WTC11 (cell line): ENCODE results near the gene GFOD1. TPM values are rescaled to one million over a fixed set of nuclear protein-coding genes. Genes with fewer than 3 reads are reported as not detected.

Source experiments
- ATAC-seq: fragments of 200-7000 bp; cut with Tn5 transposase; 2 replicates; pipeline ENCODE4 v1.10.0; 2021; ENCODE audit warnings: mild to moderate bottlenecking, moderate library complexity
- CTCF ChIA-PET: fragments of 300-600 bp; sonication (Branson Sonifier 250); formaldehyde crosslinking; loops from one replicate; lab custom pipeline; 2021; ENCODE audit warnings: antibody characterized with exemption; lab: Charles Lee
- POLR2A ChIA-PET: fragments of 350-600 bp; sonication (Branson Sonifier 250); formaldehyde crosslinking; loops from one replicate; lab custom pipeline; 2021; ENCODE audit warnings: antibody characterized with exemption; lab: Charles Lee
- DNase-seq: peaks from one replicate; pipeline ENCODE4 v3.0.0; 2021; ENCODE audit warnings: low spot score
- H3K27ac Mint-ChIP-seq: 2 replicates; pipeline ENCODE4 v1.8.0; 2021; ENCODE audit warnings: mixed read lengths
- H3K27me3 Mint-ChIP-seq: 2 replicates; pipeline ENCODE4 v1.8.0; 2021; ENCODE audit warnings: low read depth, mild to moderate bottlenecking, moderate library complexity, mixed read lengths
- H3K36me3 Mint-ChIP-seq: 2 replicates; pipeline ENCODE4 v1.8.0; 2021; ENCODE audit warnings: mixed read lengths
- H3K4me1 Mint-ChIP-seq: 2 replicates; pipeline ENCODE4 v1.8.0; 2022; ENCODE audit warnings: mixed read lengths
- H3K4me3 Mint-ChIP-seq: 2 replicates; pipeline ENCODE4 v1.8.0; 2021; ENCODE audit warnings: mild to moderate bottlenecking, moderate library complexity, mixed read lengths
- H3K9me3 Mint-ChIP-seq: 2 replicates; pipeline ENCODE4 v1.8.0; 2021; ENCODE audit warnings: mixed read lengths
- ARID4B ChIP-seq: sonication (generic); formaldehyde crosslinking; IDR thresholded peaks from 2 replicates; pipeline ENCODE4 v1.8.0; 2023; ENCODE audit warnings: missing genetic modification reagents, mild to moderate bottlenecking, borderline replicate concordance
- ATF2 ChIP-seq: sonication (generic); formaldehyde crosslinking; IDR thresholded peaks from 2 replicates; pipeline ENCODE4 v1.8.1; 2022; ENCODE audit warnings: low read depth, missing genetic modification reagents, borderline replicate concordance
- CREB1 ChIP-seq: sonication (generic); formaldehyde crosslinking; IDR thresholded peaks from 2 replicates; pipeline ENCODE4 v1.8.0; 2023; ENCODE audit warnings: mild to moderate bottlenecking, missing genetic modification reagents
- ETV6 ChIP-seq: sonication (generic); formaldehyde crosslinking; IDR thresholded peaks from 2 replicates; pipeline ENCODE4 v1.8.1; 2022; ENCODE audit warnings: mild to moderate bottlenecking, missing genetic modification reagents
- FOXP1 ChIP-seq: sonication (generic); formaldehyde crosslinking; IDR thresholded peaks from 2 replicates; pipeline ENCODE4 v1.8.0; 2022; ENCODE audit warnings: missing genetic modification reagents, mild to moderate bottlenecking, moderate library complexity, borderline replicate concordance
- HMGA2 ChIP-seq: fragments of 250-450 bp; sonication (Bioruptor Pico); IDR thresholded peaks from 2 replicates; pipeline ENCODE4 v1.4.0; 2021; ENCODE audit warnings: mild to moderate bottlenecking, moderate library complexity
- NFYB ChIP-seq: sonication (generic); formaldehyde crosslinking; conservative IDR thresholded peaks from 2 replicates; pipeline ENCODE4 v1.8.0; 2022; ENCODE audit warnings: low read depth, missing genetic modification reagents
- SOX15 ChIP-seq: fragments of 250-450 bp; sonication (Bioruptor Pico); IDR thresholded peaks from 2 replicates; pipeline ENCODE4 v1.9.0; 2021; ENCODE audit warnings: mild to moderate bottlenecking
- TP53 ChIP-seq: sonication (generic); formaldehyde crosslinking; IDR thresholded peaks from 2 replicates; pipeline ENCODE4 v1.8.1; 2023; ENCODE audit warnings: mild to moderate bottlenecking, missing genetic modification reagents
- ZNF121 ChIP-seq: sonication (generic); formaldehyde crosslinking; IDR thresholded peaks from 2 replicates; pipeline ENCODE4 v1.8.0; 2023; ENCODE audit warnings: missing genetic modification reagents
- ZNF281 ChIP-seq: sonication (generic); formaldehyde crosslinking; IDR thresholded peaks from 2 replicates; pipeline ENCODE4 v1.8.0; 2023; ENCODE audit warnings: mild to moderate bottlenecking, missing genetic modification reagents
- ZNF423 ChIP-seq: fragments of 250-450 bp; sonication (Bioruptor Pico); IDR thresholded peaks from 2 replicates; pipeline ENCODE4 v2.1.2; 2022; ENCODE audit warnings: mild to moderate bottlenecking, moderate library complexity
- ZNF425 ChIP-seq: fragments of 250-450 bp; sonication (Bioruptor Pico); conservative IDR thresholded peaks from 2 replicates; pipeline ENCODE4 v1.9.0; 2021; ENCODE audit warnings: mild to moderate bottlenecking
- ZNF512 ChIP-seq: sonication (generic); formaldehyde crosslinking; IDR thresholded peaks from 2 replicates; pipeline ENCODE4 v1.8.1; 2022; ENCODE audit warnings: missing genetic modification reagents, borderline replicate concordance
- total RNA-seq: library from RNA; stranded (reverse); gene quantifications from 3 replicates; pipeline ENCODE4 v1.2.3, GENCODE V29; 2021
- TF ChIP-seq, protein P1 (sequence below): fragments of 250-450 bp; sonication (Bioruptor Pico); IDR thresholded peaks from 2 replicates; pipeline ENCODE4 v1.9.0; 2021; ENCODE audit warnings: mild to moderate bottlenecking

GFOD1 gene
- total RNA-seq, 1 experiment from 2014 or later = 8.5 TPM

DNA sequence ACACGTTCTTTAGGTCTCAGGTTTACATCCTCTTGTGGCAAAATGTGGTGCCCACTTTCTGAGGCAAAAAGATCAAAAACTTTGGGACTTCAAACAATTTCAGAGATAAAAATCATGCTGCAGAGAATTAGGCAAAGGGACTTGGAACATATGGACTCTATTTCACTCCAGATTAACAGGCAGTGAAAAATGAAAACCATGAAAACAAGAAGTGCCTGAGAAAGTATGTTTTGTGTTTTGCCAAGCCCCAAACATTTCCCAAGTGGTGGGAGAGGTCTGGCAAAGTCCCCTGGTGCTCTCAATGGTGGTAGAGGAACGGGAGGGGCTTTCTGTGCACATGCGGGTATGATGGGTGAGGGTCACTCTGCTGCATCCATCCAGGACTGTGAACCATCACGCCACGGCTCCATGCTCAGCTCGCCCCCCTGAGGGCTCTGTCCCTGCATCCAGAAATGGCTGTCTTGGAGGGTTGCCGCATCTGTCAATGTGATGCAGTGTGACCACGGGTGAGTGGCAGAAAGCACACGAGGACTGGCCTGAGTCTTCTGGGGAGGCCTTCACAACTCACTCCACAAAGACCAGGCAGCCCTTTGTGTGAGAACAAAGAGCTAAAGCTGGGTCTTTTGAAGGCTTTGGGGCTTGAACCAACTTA, 115.9 kb downstream of the GFOD1 start (continued):
- TF ChIP-seq NFYB (CRISPR knock-in tag) (no peak), ARID4B (CRISPR knock-in tag) (no peak), ZNF121 (CRISPR knock-in tag) (no peak), CREB1 (CRISPR knock-in tag) (no peak)
- TF ChIP-seq, all 79 proteins: peak for 0

DNA sequence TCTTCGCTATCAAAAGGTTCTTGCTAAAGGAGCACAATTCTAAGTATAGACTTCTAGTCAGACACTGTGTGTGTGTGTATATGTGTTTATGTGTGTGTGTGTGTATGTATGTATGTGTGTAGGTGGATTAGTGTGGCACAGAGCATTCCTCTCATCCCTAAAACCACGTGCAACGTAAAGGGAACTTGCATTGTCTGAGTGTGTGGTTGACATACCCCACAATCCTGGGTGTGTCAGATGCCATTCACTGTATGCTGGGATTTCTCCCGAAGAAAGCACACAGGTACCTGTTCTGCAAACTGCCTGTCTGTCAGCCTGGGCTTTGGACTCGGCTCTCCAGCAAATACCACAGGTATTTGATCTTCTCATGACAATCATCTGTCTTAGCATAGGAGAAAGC, 116.8 kb downstream of the GFOD1 start:
- no peak for TF ChIP-seq ATF2 (CRISPR knock-in tag)
- no peak for TF ChIP-seq FOXP1 (CRISPR knock-in tag)
- TF ChIP-seq, protein P1, sequence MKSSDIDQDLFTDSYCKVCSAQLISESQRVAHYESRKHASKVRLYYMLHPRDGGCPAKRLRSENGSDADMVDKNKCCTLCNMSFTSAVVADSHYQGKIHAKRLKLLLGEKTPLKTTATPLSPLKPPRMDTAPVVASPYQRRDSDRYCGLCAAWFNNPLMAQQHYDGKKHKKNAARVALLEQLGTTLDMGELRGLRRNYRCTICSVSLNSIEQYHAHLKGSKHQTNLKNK (CRISPR knock-in tag) = no peak
- TF ChIP-seq HMGA2 (CRISPR knock-in tag) = no peak
- TF ChIP-seq TP53 (CRISPR knock-in tag) = no peak
- TF ChIP-seq SOX15 (CRISPR knock-in tag) = no peak
- Mint-ChIP-seq H3K27me3 (no peaks in the 10 kb centered on the region), H3K4me3 (no peak overlapping the region), H3K4me1 (peaks cover 25% of the 10 kb centered on the region), H3K9me3 (no peaks in the 10 kb centered on the region), H3K27ac (no peak overlapping the region), H3K36me3 (no peaks in the 10 kb centered on the region)
- no peak for DNase-seq
- ChIA-PET POLR2A (no interaction called here), CTCF (no interaction called here)
- ATAC-seq = no peak

GRCh38 chr6:13369591-13369990, 117.8 kb downstream of the GFOD1 start:
- H3K27me3 Mint-ChIP-seq = no peaks in the 10 kb centered on the region
- no peak for DNase-seq
- POLR2A ChIA-PET = no interaction called here
- no peaks in the 10 kb centered on the region for H3K9me3 Mint-ChIP-seq
- TF ChIP-seq ZNF512 (CRISPR knock-in tag) = no peak
- no peak for TF ChIP-seq ZNF425
- no peak for TF ChIP-seq ETV6 (CRISPR knock-in tag)
- TF ChIP-seq ZNF281 = no peak
- no peak for TF ChIP-seq ZNF423 (CRISPR knock-in tag)
- TF ChIP-seq, all 79 proteins: peak for 0
- Mint-ChIP-seq H3K36me3 (no peaks in the 10 kb centered on the region), H3K4me3 (no peak overlapping the region), H3K4me1 (peaks cover 25% of the 10 kb centered on the region), H3K27ac (no peak overlapping the region)
- ATAC-seq = no peak
- CTCF ChIA-PET = no interaction called here
